H7 (cell line): ENCODE measurements around the gene EEF1AKMT2. TPM values are rescaled to one million over a fixed set of nuclear protein-coding genes. Genes with fewer than 3 reads are reported as not detected.
"Not testable (repeated sequence)": the region's sequence is repeated elsewhere in the genome, so short reads cannot be mapped to it uniquely, and the experiment has no call there.

Source experiments
- DNase-seq: peaks from one replicate; pipeline ENCODE4 v3.0.0; 2012
- H3K27me3 ChIP-seq: 2 replicates; pipeline ENCODE4 v1.6.0; 2011; ENCODE audit warnings: mild to moderate bottlenecking, low read length; ENCODE audit not compliant: control insufficient read depth, insufficient read depth
- H3K36me3 ChIP-seq: replicated peaks from 2 replicates; pipeline ENCODE4 v1.5.1; 2011; ENCODE audit warnings: low read length; ENCODE audit not compliant: control insufficient read depth, insufficient read depth
- H3K4me3 ChIP-seq: 2 replicates; pipeline ENCODE4 v1.5.1; 2011; ENCODE audit warnings: low read depth, mild to moderate bottlenecking, control low read depth, low read length, moderate library complexity; ENCODE audit not compliant: insufficient read depth
- total RNA-seq: library from RNA; depleted of rRNA; stranded (reverse); fragments of >200 nt; shearing (Covaris generic); gene quantifications from 2 replicates; pipeline ENCODE4 v1.2.3, GENCODE V29; 2014; rRNA removed

The EEF1AKMT2 gene
- 20.1 and 28.6 TPM in 2 replicates for total RNA-seq

DNA sequence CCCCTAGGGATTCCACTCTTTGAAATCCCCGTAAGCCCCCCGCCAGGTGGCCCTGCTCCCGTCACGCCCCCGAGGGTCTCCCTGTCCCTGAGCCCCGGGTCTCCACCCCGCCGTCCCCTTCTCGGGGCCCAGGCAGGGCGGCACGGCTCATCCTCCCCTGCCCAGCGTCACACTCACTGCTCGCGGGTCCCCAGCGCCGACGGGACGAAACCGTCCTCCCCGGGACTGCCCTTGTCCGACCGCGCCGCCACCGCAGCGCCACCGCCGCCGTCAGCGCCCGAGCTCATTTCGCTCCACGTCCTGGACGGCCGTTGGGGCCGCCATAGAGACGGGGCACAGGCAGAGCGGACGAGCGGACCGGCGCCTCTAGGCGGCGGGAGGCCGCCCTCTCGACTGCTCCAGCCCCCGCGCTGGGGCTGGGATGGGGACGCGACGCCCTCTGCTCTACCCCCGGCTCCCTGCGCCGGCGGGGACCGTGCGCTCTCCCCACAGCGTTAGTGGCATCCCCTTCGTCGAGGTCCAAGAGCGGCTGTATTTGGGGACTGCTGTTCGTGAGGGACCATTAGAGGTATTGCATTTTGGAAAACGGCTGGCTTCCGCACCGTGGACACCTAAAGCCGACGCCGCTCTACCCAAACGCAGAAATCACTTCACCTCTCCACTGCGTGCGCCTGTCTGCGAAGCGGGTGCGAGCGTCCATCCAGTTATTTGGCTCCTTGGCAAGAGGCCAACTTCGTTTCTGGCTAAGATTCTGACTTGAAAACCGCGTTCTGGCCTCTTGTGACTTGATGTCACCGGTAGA lies at the start of gene EEF1AKMT2:
Gene EEF1AKMT2, minus strand, starts transcription at position 341 of the 802 bp plus-strand sequence. Its CDS starts 54 bp downstream, at position 287.
- Histone ChIP-seq H3K36me3 (peaks cover 8% of the 10 kb centered on the region), H3K4me3 (peak within 1 kb of the TSS; percentile 80), H3K27me3 (no peaks in the 10 kb centered on the region)
- peak; percentile 97 for DNase-seq

DNA sequence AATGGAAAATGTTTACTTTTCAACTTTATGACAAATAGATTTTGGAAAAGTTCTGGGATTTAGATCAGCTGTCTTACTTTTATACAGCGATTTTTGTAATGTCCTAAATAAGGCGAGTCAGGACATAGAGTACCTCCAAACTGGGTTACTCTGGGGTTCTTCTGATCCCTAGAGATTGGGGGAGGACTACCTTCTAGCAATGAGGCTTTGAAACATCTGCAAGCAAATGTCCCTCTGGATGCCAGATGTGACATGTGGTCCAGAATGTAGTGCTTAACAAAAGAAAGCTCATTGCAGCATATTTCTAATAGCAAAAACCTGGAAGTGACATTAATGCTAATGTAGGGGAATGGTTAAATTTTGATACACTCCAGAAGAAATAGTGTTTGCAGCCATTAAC lies 46.0 kb upstream of the EEF1AKMT2 start:
- DNase-seq, result no peak
- H3K4me3 ChIP-seq, result no peak overlapping the region
- H3K27me3 ChIP-seq, result no peaks in the 10 kb centered on the region
- peaks cover 12% of the 10 kb centered on the region for H3K36me3 ChIP-seq

DNA sequence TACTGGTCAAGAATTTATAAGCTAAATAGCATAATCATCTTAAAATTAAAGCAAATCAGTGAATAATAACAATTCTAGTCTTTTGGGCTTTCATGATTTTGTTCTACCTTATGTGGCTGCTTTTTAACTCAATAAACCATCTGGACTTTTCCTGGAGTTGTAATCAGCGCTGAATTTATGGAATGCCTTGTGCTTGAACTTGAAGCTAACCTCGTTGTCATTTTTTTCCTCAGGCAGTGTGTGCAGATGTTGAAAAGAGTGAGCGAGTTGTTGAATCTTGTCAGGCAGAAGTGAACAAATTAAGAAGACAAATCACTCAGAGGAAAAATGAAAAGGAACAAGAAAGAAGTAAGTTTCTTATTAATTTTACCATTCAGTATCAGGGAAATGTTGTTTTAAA lies 39.4 kb upstream of the EEF1AKMT2 start:
- no peak for DNase-seq
- Histone ChIP-seq H3K4me3 (no peak overlapping the region), H3K27me3 (no peaks in the 10 kb centered on the region), H3K36me3 (peaks cover 20% of the 10 kb centered on the region)

DNA sequence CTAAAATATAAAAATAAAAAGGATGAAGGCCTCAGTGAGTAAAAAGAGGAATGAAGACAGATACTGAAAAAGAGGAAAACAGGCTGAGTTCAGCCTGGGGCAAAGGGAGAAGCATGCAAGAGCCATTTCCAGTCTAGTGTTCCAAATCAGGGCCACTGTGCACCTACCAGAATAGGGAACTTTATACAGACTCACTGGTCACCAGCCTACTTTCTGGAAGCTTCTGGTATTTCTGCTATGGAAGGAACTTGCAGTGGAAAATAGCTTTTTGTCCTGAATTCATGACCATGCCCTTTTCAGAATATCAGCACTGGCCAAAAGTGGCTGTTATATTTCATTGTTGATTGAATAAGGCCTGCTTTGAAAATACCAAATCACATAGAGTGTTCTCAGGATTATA lies 38.8 kb upstream of the EEF1AKMT2 start:
- no peak overlapping the region for H3K4me3 ChIP-seq
- no peak for DNase-seq
- no peaks in the 10 kb centered on the region for H3K27me3 ChIP-seq
- peaks cover 18% of the 10 kb centered on the region for H3K36me3 ChIP-seq

DNA sequence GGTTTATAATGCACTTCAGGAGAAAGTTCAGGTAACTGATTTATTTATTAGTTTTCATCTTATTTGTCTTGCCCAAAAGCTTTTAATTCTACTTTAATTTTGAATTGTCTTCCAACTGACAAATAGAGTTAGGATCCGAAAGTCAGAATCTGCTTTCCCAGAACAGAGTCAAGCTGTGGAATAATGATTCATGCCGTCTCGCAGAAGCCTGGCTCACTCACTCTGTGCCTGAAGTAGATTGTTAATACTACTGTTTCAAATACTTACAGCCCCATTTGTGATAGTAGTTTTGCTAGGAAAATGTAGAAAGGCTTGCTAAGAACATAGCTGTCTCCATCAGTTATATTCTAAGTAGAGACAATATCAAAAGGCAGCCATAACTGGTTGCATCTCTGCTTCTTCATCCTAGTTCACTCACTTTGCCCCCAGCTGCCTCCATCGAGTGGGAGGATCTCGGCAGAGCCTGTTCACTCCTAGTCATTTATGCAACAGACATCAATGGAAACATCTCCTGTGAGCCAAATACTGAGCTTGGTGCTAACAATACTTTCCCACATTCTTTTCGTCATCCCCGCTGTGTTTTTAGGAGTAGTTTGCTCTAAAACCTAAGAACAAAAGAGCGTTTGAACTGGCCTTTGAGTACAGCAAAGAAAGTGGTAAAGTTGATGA lies 37.9 kb upstream of the EEF1AKMT2 start:
- peaks cover 16% of the 10 kb centered on the region for H3K36me3 ChIP-seq
- H3K4me3 ChIP-seq, result no peak overlapping the region
- no peak for DNase-seq
- H3K27me3 ChIP-seq, result no peaks in the 10 kb centered on the region

DNA sequence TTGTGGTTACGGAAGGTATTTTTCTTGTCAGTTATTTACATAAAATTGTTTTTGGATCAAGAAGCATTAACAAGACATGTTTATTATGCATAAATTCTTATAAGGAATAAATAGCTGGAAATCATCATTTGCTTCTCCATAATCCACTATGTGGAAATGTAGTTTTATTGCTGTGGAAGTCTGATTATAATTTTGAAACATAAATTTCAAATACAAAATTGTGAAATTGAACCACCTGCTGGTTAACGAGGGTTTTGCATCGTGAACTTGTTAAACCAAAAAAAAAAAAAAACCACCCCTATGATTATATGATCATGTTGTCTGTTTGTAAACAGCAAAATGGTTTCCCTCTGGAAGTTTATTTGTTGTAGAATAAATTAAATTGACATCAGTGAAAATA lies 35.8 kb upstream of the EEF1AKMT2 start:
- Histone ChIP-seq H3K4me3 (no peak overlapping the region), H3K36me3 (peaks cover 9% of the 10 kb centered on the region), H3K27me3 (no peaks in the 10 kb centered on the region)
- DNase-seq, result no peak

DNA sequence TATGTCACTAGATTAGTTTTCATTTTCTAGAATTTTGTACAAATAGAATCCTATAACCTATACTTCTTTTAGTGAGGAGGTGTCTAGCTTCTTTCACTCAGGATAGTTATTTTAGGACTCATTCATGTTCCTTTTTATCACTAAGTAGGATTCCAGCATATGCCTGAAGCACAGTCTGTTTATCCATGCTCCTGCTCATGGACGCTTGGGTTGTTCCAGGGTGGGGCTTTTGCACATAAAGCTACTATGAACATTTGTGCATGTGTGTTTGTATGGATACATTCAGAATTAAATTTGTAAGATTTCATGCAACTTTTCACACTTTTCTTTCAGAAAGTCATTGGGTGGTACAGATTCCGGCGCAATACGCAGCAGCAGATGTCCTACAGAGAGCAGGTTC lies 34.6 kb upstream of the EEF1AKMT2 start:
- no peak for DNase-seq
- Histone ChIP-seq H3K36me3 (peaks cover 9% of the 10 kb centered on the region), H3K4me3 (no peak overlapping the region), H3K27me3 (no peaks in the 10 kb centered on the region)

DNA sequence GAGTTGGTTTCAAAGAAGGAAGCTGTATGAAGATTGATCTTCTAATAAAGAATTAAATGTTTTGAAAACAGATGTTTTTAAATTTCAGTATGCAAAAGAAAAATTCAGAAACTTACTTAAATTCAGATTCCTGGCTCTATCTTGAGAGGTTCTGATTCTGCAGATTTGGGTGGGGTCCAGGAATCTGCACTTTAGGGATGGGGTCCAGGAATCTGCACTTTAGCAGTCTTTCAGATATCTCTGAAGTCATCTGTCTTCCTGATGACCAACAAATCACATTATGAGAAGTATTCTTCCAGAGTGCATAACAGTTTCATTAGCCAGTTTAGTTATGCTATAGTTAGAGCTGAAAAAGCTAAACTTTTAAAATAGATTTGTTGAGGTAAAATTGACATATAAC lies 34.0 kb upstream of the EEF1AKMT2 start:
- Histone ChIP-seq H3K4me3 (no peak overlapping the region), H3K36me3 (peaks cover 9% of the 10 kb centered on the region), H3K27me3 (no peaks in the 10 kb centered on the region)
- no peak for DNase-seq

DNA sequence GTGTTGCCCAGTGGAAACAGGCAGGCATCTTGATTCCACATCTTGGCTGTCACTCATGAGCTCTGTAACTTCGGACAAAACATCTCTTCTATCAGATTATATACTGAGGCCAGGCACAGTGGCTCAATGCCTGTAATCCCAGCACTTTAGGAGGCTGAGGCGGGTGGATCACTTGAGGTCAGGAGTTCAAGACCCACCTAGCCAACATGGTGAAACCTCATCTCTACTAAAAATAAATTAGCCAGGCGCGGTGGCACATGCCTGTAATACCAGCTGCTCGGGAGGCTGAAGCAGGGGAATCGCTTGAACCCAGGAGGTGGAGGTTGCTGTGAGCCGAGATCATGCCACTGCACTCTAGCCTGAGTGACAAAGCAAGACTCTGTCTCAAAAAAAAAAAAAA lies 33.2 kb upstream of the EEF1AKMT2 start:
- not testable (repeated sequence) for H3K4me3 ChIP-seq, H3K27me3 ChIP-seq, DNase-seq, H3K36me3 ChIP-seq

DNA sequence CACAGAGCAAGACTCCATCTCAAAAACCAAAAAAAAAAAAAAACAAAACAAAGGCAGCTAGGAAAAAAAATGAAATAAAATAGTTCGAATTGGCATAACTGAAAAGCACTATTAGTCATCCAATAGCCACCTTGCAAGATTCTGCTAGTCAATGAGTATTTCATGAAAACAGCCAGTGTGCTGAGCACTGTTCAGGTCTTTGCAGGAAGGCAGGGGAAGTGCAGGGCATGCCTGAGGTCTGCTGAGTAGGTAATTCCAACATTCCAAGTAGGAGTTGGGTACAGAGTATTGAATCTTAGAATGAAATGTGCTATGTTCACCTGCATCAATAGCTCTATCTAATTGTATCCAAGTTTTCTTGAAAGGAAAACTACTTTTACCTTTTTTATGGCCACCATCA lies 32.8 kb upstream of the EEF1AKMT2 start:
- no peak for DNase-seq
- no peak overlapping the region for H3K4me3 ChIP-seq
- H3K36me3 ChIP-seq, result peaks cover 5% of the 10 kb centered on the region
- H3K27me3 ChIP-seq, result no peaks in the 10 kb centered on the region

DNA sequence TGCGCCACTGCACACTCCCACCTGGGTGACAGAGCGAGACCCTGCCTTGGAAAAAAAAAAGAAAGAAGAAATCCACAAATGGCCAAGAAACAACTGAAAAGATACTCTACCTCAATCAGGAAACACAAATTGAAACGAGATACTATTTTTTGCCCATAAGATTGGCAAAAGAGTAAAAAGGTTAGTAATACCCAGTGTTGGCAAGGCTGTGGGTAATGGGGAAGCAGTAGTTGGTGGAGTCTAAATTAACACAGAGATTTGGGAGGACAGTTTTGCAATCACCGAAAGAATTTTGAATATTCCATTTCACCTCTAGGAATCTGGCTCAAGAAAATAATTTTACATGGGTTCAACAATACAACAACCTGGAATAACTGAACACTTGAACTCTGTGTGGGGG lies 29.8 kb upstream of the EEF1AKMT2 start:
- Histone ChIP-seq H3K36me3 (peaks cover 2% of the 10 kb centered on the region; the same call in 1 of the 2 replicates), H3K4me3 (no peak overlapping the region), H3K27me3 (no peaks in the 10 kb centered on the region)
- DNase-seq, result no peak

DNA sequence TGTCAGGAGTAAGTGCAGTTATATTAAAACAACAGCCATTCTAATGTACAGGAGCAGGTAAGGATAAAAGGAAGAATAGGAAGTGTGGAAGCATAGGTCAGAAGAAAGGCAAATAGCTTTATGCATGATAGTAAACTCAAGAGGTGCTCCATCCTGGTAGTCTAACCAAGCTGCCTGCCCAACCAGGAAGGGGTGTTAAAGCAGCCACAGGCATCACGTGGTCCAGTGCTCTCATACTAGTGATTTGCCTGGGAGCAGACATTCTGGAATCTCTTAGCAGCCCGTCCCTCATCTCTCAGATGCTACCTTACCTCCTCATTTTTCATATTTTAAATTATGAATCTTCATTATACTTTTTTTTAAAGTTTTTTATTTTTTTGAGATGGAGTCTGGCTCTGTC lies 28.4 kb upstream of the EEF1AKMT2 start:
- H3K27me3 ChIP-seq, result no peaks in the 10 kb centered on the region
- no peak for DNase-seq
- H3K36me3 ChIP-seq, result peaks cover 2% of the 10 kb centered on the region; the same call in 1 of the 2 replicates
- no peak overlapping the region for H3K4me3 ChIP-seq

DNA sequence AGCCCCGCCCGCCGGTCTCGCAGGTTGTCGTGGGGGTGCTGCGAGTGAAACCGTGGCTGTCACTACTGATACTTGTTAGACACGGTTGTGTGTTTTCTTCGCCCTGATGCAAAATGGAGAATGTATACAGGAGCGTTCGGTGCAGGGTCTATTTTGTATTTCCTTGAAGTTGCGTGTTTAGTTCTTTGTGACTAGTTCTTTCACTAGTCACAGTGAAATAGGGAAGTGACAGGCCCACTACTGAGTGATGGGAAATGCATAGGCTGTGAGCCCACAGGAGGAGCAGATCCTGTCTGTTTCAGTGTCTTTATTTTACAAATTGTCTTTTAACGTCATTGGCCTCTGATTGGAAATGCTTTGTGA lies 10.6 kb upstream of the EEF1AKMT2 start:
- Histone ChIP-seq H3K27me3 (no peaks in the 10 kb centered on the region), H3K4me3 (peak overlapping the region; percentile 97), H3K36me3 (no peaks in the 10 kb centered on the region)
- no peak for DNase-seq

DNA sequence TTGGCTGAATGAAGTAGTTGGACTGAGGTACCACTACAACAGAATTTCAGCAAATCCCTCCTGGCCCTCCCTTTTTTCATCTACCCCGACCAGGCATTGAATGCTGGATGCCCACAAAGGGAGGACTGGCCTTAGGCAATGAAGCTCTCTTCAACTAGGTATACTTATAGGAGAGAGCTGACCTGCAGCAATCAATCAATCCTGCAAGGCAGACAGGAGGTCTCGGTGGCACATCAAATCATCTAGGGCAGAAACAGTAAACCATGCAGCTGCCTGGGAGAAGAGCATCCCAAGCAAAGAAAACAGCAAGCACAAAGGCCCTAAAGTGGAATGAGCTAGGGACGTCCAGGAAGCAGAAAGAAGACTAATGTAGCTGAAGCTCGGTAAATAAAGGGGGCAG lies 7.5 kb upstream of the EEF1AKMT2 start:
- DNase-seq, result no peak
- Histone ChIP-seq H3K36me3 (no peaks in the 10 kb centered on the region), H3K27me3 (no peaks in the 10 kb centered on the region), H3K4me3 (no peak overlapping the region)

DNA sequence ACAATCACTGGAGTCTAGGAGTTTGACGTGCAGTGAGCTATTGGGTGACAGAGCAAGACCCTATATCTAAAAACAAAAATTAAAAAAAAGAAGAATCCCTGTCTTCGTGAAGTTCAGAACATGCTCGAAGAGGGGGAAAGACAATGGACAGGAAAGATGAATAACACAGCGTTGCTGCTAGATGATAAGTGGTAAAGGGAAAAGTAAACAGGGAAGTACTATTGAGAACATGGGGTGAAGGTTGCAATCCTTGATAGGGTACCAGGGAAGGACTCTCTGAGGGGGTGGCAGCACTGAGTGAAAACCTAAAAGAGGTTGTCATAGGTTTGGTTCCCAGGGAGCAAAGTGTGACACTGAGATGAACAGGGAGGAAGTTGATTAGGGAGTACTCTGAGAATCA lies 7.1 kb upstream of the EEF1AKMT2 start:
- Histone ChIP-seq H3K36me3 (no peaks in the 10 kb centered on the region), H3K27me3 (no peaks in the 10 kb centered on the region), H3K4me3 (no peak overlapping the region)
- no peak for DNase-seq
